GM12892 (cell line): ENCODE results near the gene CPA5.

Source experiments
- DNase-seq: peaks from one replicate; pipeline ENCODE4 v3.0.0; 2011; ENCODE audit not compliant: insufficient read length
- FAIRE-seq: peaks from 2 replicates; lab custom pipeline; 2011; peaks lifted over from hg19 to GRCh38; lab: Jason Lieb, UNC
- POLR2A ChIP-seq: IDR thresholded peaks from 2 replicates; pipeline ENCODE4 v1.6.1; 2011; ENCODE audit warnings: low read depth, low read length, control low read depth
- POLR2AphosphoS5 ChIP-seq: IDR thresholded peaks from 2 replicates; pipeline ENCODE4 v1.6.1; 2011; ENCODE audit warnings: low read depth, low read length, control low read depth
- TAF1 ChIP-seq: IDR thresholded peaks from 2 replicates; pipeline ENCODE4 v1.6.1; 2011; ENCODE audit warnings: low read depth, mild to moderate bottlenecking, control low read depth, low read length, borderline replicate concordance

Gene CPA5

DNA sequence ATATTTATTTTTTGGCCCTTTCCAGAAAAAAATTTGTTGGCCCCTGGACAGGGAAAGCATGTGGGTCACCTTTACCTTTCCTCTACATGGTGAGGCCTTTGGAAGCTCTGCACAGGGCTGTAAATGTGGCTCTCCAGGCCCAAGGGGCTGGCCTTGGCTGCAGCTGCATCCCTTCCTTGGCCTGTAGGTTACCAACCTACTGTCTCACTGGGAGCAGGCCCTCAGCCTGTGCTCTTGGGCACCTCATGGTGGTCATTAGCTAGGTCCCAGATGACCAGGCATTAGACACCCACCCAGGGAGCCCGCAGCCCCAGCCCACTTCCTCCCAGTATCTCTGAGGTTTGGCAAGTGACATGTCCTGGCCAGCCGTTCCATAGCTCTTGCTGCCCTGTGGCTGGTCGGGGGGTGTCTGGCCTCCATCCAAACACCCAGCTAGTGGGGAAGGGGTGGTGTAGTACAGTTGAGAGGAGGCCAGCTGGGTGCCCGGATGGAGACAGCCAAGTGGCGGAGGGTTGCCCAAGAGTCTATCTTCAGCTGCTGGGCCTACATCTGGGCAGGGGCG lies 7.1 kb upstream of the CPA5 start:
- TF ChIP-seq POLR2A (no peak), TAF1 (no peak), POLR2AphosphoS5 (no peak)
- DNase-seq (no peak), FAIRE-seq (no peak)

DNA sequence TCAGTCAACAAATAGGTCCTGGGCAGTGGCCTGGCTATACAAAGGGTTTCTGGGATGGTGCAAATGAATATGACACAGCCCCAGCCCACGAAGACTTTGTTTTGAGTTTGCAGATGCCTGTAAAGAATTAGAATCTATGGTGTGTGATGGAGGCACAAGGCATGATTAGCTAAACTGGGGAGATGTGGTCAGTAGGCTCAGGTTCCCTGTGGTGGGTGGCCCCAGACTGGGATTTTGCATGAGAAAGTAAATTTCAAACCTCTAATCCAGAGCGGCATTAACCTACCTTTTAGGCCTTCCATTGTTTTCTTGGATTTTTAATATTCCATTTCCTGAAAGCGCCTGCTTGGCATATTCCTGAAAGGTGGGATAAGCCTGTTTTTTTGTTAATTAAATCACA lies 6.4 kb upstream of the CPA5 start:
- FAIRE-seq, result no peak
- no peak for DNase-seq
- no peak for TF ChIP-seq POLR2AphosphoS5

DNA sequence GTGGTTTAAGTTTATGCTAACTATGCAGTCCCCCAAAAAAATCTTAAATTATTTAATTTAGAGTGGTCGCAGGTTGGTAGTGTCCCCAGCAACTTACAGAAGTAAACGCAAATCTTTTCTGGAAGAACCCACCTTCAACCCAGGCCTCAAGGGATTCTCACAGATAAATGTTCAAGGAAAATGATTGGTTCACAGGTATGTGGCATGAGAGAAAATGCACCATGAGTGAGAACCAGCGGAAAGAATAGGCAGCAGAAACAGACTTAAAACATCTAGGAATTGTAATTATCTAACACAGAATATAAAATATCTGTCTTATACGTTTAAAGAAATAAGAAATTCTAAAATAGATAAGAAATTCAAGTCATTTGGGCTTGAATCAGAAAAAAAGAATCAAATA lies 2.7 kb upstream of the CPA5 start:
- DNase-seq, result no peak
- no peak for FAIRE-seq
- TF ChIP-seq POLR2AphosphoS5 (no peak), POLR2A (no peak), TAF1 (no peak)

DNA sequence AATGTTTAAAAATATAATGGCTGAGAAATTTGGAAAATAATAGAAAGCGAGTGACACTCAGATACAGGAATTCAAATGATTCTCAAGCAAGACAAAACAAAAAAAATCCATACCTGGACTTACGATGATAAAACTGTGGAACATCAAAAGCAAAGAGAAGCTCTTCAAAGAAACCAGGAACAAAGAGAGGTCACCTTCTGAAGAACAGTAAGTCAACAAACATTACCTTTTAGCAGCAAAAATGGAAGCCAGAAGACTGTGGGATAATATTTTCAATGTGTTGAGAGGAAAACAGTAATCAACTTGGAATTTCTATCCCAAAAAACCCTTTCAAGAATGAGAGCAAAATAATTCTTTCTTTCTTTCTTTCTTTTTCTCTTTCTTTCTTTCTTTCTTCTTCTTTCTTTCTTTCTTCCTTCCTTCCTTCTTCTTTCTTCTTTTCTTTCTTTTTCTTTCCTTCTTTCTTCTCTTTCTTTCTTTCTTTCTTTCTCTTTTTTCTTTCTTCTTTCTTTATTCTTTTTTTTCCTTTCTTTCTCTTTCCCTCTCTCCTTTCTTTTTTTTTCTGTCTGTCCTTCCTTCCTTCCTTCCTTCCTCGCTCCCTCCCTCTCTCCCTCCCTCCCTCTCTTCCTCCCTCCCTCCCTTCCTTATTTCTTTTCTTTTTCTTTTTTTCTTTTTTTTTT lies 1.8 kb upstream of the CPA5 start:
- FAIRE-seq, result no peak
- TF ChIP-seq POLR2AphosphoS5 (no peak), TAF1 (no peak), POLR2A (no peak)
- no peak for DNase-seq

DNA sequence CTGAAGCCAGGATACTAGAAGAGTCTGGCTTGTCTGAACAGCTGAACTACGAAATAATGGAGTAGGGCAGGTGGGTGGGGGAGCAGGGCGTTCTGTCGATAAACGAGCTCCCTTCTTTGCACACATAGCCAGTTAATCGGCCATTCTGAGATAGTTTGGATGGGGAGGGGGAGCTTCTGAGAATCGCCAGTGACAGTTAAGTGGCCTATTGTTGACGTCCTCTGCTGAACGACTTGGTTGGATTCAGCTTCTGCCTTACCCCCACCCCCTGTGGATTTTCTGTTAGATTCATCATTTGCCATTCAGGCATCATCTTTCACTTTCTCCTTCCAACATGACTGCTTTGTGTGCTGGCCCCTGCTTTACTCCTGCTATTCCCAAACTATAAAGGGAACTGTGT lies 520 bp downstream of the CPA5 start:
- FAIRE-seq (no peak), DNase-seq (no peak)
- TF ChIP-seq POLR2A (no peak), POLR2AphosphoS5 (no peak), TAF1 (no peak)

DNA sequence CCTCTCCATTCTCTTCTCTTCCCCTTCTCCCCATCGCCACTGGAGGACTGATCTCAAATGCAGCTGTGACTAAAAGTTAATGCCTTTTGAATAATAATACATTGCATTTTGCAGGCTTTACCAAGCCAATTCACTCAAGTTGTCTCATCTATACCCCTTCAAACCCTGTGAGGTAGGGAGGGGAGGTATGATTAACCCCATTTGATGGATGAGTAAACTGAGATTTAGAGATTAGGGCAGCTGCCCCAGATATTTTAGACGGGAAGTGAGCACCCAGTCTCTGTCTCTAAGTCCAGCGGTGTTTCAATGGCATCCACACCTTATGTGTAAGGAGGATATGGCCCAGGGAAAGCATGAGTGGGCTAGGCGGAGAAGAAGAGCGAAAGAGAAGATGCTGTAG lies 1.1 kb downstream of the CPA5 start:
- FAIRE-seq (no peak), DNase-seq (no peak)
- TF ChIP-seq TAF1 (no peak), POLR2A (no peak), POLR2AphosphoS5 (no peak)

DNA sequence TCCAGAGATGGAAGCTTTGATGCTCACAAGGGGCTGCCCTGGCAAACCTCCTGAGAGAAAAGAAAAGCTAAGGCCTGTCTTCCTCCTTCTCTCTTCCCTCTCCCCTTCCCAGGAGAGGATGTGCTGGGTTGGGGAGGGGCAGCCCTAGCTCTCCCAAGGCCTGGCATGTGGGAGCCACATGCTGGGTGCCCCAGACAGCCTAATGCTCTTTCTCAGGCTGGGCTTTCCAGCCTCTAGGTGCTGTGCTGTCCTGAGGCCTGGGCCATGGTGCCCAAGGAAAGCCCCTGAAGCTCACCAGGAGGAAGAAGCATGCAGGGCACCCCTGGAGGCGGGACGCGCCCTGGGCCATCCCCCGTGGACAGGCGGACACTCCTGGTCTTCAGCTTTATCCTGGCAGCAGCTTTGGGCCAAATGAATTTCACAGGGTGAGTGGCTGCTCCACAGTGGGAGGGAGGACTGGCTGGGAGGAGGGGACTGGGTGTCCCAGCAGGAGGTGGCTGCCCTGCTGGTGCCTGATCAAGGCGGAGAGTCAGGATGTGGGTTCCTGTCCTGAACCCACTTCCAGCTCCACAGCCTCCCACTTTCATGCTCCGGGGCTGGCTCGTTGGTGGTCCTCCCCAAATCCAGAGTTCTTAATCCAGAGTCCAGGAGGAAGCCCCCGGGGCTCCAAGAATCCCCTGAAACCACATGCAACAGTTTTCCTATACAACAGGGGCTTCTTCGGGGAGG lies 1.7 kb downstream of the CPA5 start:
- no peak for DNase-seq
- TF ChIP-seq TAF1 (no peak), POLR2AphosphoS5 (no peak), POLR2A (no peak)
- no peak for FAIRE-seq

DNA sequence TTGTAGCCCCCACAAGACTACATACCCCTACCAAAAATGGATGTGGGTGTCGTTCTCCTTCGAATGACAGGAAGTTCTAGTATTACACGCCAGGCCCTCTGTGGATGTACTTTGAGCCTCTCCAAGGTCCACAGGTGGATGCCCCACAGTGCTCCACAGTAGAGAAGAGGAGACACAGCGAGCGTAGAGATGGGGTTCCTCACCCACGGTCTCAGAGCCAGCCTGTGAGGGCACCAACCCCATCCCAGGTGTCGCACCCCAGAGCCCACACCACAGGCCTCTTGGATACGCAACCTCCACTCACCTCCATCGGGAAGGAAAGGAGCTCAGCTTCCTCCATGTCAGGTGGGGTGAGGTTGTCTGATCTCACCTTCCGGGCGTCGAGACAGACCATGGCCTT lies 2.3 kb downstream of the CPA5 start:
- TF ChIP-seq POLR2A, result no peak
- TF ChIP-seq TAF1, result no peak
- FAIRE-seq, result no peak
- no peak for DNase-seq

DNA sequence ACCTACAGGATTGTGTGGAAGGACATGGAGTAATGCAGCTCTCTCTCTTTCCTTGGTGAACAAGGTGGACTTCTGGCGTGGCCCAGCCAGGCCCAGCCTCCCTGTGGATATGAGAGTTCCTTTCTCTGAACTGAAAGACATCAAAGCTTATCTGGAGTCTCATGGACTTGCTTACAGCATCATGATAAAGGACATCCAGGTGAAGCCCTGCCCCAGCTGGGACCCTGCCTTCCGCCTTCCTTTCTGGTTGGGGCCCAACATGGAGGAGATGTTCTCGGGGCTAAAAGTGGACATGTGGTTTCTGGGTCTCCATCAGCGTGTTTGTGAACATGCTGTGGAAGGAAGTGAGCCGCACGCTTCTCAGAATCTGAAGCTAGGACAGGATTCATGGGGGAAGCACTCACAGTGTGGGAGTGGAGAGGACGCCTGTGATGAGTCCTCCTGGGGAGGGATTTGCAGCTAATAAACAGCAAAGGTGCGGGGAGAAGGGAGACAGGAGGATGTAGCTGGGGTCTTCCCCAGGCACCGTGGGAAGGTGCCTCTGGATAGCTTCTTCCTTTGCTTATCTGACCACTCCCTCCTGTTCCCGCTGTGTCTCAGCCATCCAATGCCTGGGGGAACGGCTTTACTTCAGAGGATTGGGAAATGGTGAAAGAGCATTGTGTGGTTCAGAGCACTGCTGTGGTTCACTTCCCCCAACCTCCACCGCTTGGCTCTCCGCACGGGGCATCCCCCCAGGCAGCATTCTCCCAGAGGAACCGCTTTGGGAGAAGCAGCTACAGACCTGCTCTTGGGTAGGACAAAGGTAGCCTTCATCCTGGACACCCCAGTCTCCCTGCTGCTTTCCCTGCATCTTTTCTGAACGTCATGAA lies 5.5 kb downstream of the CPA5 start:
- TF ChIP-seq POLR2AphosphoS5, result peak; percentile 35; the same call in 1 of the 2 replicates
- TF ChIP-seq POLR2A, result no peak
- TF ChIP-seq TAF1, result no peak
- DNase-seq (no peak), FAIRE-seq (peak; percentile 85)

DNA sequence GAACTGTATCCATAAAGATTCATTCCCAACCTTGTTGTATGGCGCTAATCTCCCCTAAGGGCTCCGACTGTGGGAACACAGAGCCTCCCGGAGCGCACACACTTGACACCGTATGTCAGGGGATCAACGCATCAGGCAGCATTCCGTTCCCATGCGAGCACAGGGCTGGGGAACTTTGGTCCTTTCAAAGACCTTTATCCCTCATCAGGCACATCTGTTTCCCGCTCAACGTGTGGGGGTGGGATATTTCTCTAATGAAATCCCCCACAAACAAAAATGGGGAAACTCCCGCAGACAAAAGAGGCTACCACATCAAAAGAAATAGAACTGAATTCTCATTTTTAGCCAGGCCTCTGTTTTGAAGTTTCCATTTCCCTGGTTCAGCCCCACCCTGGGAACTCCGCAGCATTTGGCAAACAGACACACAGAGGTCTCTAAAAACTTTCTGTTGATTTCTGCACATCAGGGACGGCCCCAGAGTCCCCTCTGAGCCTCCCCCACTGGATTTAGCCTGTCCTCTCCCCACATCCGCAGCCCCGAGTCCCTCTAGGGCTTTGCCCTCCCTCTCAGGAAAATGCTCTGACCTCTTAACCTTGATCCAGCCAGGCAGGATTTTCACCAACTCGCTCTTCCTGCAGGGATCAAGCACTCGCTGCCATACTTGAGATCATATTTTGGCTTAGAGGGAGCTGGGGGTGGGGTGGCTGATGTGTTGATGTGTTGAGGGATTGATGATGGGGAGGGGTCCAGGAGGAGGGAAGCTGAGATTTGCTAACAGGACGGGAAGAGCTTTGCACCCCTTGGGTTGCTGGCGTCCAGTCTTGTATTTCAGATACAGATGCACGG lies 6.6 kb downstream of the CPA5 start:
- FAIRE-seq (peak; percentile 46), DNase-seq (peak; percentile 54)
- no peak; the same call in 1 of the 2 replicates for TF ChIP-seq POLR2AphosphoS5
- TF ChIP-seq POLR2A, result no peak
- TF ChIP-seq TAF1, result no peak

DNA sequence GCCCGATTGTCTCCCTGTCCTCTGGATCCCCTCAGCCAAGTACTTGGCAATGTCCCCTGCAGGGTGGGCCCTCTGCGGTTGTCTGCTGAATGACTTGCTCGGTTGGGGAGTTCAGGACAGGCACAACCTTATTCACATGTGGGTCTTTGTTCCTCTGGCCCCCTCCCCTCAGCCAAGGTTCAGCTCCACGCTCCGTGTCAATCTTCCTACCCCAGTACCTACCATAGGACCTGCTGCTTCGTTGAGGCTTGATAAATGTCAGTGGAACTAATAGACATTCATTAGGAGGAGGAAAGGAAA lies 7.1 kb downstream of the CPA5 start:
- TF ChIP-seq POLR2AphosphoS5 (no peak), POLR2A (no peak), TAF1 (no peak)
- FAIRE-seq, result peak; percentile 44
- DNase-seq, result no peak
